ENCODE data around the gene C3orf20. TPM values are rescaled to one million over a fixed set of nuclear protein-coding genes. Genes with fewer than 3 reads are reported as not detected.

C3orf20 gene
- total and polyA plus RNA-seq, 2 of the 13 experiments (the other 11 are each of a cell fraction or from before 2014, with no cell fraction given): 0.03 to 0.04 TPM

DNA sequence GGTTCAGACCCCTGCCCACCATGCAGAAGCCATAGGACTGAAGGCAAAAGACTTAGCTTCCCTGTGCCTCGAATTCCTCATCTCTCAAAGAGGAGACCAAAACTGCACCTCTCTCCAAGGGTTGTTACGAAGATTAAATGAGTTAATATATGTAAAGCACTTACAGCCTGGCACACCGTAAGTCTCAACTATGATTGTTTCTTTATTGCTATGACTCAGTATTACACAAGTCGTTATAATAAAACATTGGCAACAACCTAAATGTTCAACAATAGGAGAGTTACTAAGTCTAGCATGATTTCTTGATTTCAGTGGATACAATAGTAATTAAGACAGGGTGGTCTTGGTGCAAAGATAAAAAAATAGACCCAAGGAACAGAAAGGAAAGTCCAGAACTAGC lies 124.2 kb downstream of the C3orf20 start (continued):
- TF ChIP-seq, protein P1, sequence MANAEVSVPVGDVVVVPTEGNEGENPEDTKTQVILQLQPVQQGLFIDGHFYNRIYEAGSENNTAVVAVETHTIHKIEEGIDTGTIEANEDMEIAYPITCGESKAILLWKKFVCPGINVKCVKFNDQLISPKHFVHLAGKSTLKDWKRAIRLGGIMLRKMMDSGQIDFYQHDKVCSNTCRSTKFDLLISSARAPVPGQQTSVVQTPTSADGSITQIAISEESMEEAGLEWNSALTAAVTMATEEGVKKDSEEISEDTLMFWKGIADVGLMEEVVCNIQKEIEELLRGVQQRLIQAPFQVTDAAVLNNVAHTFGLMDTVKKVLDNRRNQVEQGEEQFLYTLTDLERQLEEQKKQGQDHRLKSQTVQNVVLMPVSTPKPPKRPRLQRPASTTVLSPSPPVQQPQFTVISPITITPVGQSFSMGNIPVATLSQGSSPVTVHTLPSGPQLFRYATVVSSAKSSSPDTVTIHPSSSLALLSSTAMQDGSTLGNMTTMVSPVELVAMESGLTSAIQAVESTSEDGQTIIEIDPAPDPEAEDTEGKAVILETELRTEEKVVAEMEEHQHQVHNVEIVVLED (CRISPR knock-in tag; IDR thresholded peaks at IDR 0.05; ENCODE audit: borderline replicate concordance): no peak

DNA sequence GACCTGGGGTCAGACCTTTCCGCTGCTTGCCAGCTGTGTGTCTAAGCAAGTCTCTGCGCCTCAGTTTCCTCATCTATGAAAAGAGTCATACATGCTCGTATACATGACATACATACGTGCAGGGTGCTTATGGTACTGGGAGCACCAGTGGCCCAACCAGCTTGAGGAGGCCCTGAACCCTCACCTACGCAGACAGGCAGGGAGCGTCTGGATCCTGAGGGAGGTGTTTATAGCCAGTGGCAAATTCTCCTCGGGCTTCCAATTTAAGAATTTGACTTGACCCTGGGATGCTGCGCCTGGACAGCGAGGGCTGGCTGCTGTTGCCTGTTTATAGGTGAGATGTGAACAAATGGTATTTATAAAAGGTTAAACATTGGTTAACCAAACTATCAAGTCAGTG lies 126.1 kb downstream of the C3orf20 start:
- intact Hi-C loops (cut with micrococcal nuclease; ENCODE audit: unreplicated experiment) (no loop called here), in situ Hi-C loops (cut with HindIII; ENCODE audit: extremely low pct_ligation_motif_present, low pct_unique_long_range_greater_than_20kb) (no loop called here)
- no TSS peak for BruUV-seq (replicated peaks)
- no peaks in the 10 kb centered on the region for H3K9me3 ChIP-seq (ENCODE audit: low read length)
- H2AFZ ChIP-seq (ENCODE audit: low read length): no peak overlapping the region
- no peaks in the 10 kb centered on the region for H4K20me1 ChIP-seq (ENCODE audit: insufficient read depth, low read length)
- FAIRE-seq (no peak), ATAC-seq (no peak), DNase-seq (ENCODE audit: low spot score) (no peak)
- H3K27ac ChIP-seq (ENCODE audit: extremely low read length, insufficient read depth, low read length): no peak overlapping the region
- peaks cover 0 to 8% of the 10 kb centered on the region in 2 experiments; a peak in 2 of 5 replicates for H3K27me3 ChIP-seq (ENCODE audit: control insufficient read depth in 1 of 2, insufficient read depth in 2 of 2, low read length in 2 of 2)
- POLR2A ChIA-PET: interaction anchor here (1.0 kb wide), 1 partner anchor 10 kb away, joined by 3 read pairs; no protein-coding TSS in a partner anchor
- peaks cover 56% of the 10 kb centered on the region for H3K4me1 ChIP-seq (ENCODE audit: insufficient read depth, low read length)
- TF ChIP-seq, protein P2, sequence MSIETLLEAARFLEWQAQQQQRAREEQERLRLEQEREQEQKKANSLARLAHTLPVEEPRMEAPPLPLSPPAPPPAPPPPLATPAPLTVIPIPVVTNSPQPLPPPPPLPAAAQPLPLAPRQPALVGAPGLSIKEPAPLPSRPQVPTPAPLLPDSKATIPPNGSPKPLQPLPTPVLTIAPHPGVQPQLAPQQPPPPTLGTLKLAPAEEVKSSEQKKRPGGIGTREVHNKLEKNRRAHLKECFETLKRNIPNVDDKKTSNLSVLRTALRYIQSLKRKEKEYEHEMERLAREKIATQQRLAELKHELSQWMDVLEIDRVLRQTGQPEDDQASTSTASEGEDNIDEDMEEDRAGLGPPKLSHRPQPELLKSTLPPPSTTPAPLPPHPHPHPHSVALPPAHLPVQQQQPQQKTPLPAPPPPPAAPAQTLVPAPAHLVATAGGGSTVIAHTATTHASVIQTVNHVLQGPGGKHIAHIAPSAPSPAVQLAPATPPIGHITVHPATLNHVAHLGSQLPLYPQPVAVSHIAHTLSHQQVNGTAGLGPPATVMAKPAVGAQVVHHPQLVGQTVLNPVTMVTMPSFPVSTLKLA (IDR thresholded peaks at IDR 0.05): 0 out of 2 replicates have a peak, but pooled peaks have one; percentile 13
- TF ChIP-seq, protein P3, sequence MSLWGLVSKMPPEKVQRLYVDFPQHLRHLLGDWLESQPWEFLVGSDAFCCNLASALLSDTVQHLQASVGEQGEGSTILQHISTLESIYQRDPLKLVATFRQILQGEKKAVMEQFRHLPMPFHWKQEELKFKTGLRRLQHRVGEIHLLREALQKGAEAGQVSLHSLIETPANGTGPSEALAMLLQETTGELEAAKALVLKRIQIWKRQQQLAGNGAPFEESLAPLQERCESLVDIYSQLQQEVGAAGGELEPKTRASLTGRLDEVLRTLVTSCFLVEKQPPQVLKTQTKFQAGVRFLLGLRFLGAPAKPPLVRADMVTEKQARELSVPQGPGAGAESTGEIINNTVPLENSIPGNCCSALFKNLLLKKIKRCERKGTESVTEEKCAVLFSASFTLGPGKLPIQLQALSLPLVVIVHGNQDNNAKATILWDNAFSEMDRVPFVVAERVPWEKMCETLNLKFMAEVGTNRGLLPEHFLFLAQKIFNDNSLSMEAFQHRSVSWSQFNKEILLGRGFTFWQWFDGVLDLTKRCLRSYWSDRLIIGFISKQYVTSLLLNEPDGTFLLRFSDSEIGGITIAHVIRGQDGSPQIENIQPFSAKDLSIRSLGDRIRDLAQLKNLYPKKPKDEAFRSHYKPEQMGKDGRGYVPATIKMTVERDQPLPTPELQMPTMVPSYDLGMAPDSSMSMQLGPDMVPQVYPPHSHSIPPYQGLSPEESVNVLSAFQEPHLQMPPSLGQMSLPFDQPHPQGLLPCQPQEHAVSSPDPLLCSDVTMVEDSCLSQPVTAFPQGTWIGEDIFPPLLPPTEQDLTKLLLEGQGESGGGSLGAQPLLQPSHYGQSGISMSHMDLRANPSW (CRISPR knock-in tag; IDR thresholded peaks at IDR 0.05; ENCODE audit: borderline replicate concordance): no peak
- CTCF ChIA-PET (ENCODE audit: low intra/inter-chr PET ratio, low total read pairs): no interaction called here
- H3K36me3 ChIP-seq (replicated peaks in 1 of 2; ENCODE audit: control insufficient read depth in 1 of 2, insufficient read depth in 2 of 2, low read length in 2 of 2): no peaks in the 10 kb centered on the region
- H3K4me3 ChIP-seq (replicated peaks in 1 of 3; ENCODE audit: insufficient read depth in 1 of 3, low read depth in 2 of 3, low read length in 3 of 3): no peak overlapping the region
- H3K4me2 ChIP-seq (ENCODE audit: low read depth, low read length): no peak overlapping the region
- no peak overlapping the region for H3K9ac ChIP-seq (ENCODE audit: insufficient read depth, low read depth, low read length)
- no peaks in the 10 kb centered on the region for H3K79me2 ChIP-seq (ENCODE audit: insufficient read depth, low read length)
- 59% methylated on average over 6 of the region's 9 CpGs for WGBS (ENCODE audit: low lambda C conversion rate)

Data from HepG2 (cell line).